HG02759 (cell line): ENCODE measurements around the gene MBNL2.
A peak's percentile ranks its signal among the peaks of the same experiment; 100 is the strongest.

ENCODE experiments used
- ATAC-seq: cut with Tn5 transposase; IDR thresholded peaks from one replicate; pipeline ENCODE4 v1.9.1; 2021; ENCODE audit warnings: mild to moderate bottlenecking, moderate library complexity; ENCODE audit not compliant: unreplicated experiment

The MBNL2 gene

GRCh38 chr13:97249796-97250495 is 27.8 kb downstream of the MBNL2 start:
- no peak for ATAC-seq

DNA sequence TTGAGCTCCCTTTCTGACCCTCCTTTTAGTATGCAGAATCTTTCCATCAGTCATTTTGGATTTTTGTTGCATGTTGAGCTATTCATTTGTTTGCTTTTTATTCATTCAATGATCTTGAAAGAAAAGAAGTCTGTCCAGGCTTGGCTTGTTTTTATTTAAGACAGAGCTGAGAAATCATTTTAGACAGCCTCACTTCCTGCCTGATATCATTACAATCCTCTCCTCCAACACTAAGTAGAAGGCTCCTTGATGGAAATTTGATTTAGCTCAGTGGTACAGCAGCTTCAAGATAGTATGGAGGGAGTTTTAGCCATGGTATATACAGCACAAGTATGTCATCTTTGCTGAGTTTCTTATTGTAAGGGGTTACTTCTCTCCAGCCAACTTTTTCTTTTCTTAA is 28.4 kb downstream of the MBNL2 start:
- no peak for ATAC-seq

- ATAC-seq = no peak
Observed at GRCh38 chr13:97252735-97253134, 30.6 kb downstream of the MBNL2 start.

GRCh38 chr13:97253581-97254293 is 31.6 kb downstream of the MBNL2 start:
- ATAC-seq = no peak

DNA sequence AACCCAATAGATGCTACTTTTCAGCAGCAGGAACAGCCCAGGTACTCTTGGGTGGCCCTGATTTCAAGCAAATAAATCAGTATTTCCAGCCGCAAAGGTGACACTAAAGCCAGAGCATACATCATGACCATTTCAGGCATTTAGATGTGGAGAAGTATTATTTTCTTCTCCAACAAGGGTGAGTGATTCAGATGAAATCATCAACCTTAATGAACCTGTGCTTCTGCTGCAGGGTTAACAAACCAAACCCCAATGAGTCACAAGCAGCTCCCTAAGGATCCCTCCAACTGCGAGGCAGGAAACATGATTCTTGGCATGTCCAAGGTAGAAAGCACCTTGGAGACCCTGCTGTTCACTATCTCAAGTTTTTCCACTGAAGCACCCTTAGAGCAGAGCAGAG is 32.7 kb downstream of the MBNL2 start:
- no peak for ATAC-seq

- ATAC-seq = no peak
Observed at GRCh38 chr13:97255515-97256021, 33.4 kb downstream of the MBNL2 start.

GRCh38 chr13:97256343-97256783 is 34.2 kb downstream of the MBNL2 start:
- ATAC-seq = no peak

GRCh38 chr13:97257228-97257755 is 35.2 kb downstream of the MBNL2 start:
- ATAC-seq = no peak

GRCh38 chr13:97257800-97258799 is 36.0 kb downstream of the MBNL2 start:
- ATAC-seq = peak; percentile 71

GRCh38 chr13:97258801-97259200 is 36.7 kb downstream of the MBNL2 start:
- no peak for ATAC-seq

GRCh38 chr13:97259410-97259797 is 37.3 kb downstream of the MBNL2 start:
- no peak for ATAC-seq

GRCh38 chr13:97259798-97260714 is 37.9 kb downstream of the MBNL2 start:
- no peak for ATAC-seq

DNA sequence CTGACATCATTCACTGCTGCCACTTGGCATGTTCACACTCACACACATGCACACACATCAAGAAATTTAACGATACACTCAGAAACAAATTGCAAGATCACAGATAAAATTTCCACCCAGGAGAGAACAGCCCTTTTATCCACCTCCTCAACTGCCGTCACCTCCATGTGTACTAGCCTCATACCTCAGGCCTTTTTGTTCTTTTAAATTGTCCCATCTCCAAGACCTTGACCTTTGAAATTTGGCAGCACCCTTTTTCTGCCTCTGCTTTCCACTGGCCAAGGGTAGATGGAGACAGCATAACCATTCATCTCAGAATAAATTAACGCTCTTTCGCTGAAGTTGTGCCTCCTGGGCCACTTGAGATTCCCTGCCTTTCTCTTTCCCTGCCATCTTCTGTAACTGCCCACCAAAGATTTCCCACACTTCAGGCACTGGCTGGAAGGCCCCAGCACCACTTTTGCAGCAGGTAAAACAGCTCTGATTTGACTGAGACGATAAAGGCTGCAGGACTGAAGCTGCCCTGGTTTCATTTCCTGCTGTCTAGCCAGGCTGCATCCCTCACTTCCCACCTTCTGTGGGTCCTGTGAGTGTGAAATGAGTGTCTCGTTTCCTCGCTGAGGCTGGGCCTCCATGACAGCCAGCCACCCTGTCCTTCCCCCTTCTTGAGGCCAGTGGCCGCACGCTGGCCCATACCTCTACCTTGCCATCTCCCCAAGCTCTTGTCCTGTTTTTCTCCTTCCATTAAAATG is 39.3 kb downstream of the MBNL2 start:
- peak; percentile 64 for ATAC-seq

- no peak for ATAC-seq
Observed at GRCh38 chr13:97262058-97262457, 39.9 kb downstream of the MBNL2 start.

DNA sequence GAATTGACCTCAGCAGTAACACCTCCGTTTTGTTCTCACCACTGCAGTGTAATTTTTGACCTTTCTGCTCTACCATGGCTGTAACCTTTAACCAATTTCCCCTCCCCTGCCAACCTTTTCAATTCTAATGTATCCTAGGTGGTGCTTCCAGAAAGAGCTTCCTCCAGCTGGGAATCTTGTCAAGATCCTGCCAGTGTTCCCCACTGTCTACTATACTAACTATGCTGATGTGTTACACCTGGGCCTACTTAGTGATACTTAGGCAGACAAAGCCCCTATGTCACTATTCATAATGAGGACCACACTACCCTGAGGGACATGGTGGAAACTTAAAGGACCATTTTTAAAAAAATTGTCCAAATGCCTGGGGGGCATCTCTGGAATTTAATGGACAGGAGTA is 41.0 kb downstream of the MBNL2 start:
- no peak for ATAC-seq

DNA sequence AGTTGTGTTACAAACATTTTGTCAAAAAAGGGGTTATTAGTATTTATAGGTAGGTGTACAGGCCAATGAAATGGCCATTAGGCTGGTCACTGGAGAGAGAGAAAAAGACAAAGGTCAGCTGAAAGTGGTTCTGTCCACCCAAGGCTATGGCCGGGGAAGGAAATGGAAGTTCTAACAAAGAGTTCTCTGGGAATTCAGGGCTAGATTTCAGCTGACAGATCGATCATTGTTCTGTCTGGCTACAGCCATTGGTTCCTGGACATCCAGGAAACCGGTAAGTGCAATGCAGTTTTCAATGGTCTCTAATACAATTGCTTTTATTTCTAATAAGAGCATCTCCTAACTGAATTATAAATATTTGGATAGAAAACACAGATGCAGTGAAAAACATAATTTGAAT is 42.5 kb downstream of the MBNL2 start:
- ATAC-seq = no peak

DNA sequence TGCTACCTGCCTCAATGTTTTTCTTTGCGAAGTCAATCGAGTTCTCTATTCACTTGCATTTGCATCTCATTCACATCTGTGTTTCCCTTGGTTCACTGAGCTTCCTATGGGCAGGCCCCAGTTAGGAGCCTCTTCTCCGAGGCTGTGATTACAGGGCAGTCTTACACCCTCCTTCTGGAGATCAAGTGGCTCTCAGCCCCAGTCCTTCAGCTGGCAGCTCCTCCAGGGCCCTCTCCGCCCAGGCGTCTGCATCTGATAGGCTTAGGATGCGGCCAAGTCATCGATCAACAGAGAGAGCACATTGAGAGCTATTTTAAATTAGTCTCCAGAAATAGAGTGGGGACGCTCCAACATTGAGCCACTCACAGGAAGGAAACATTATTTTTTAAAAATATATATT is 44.2 kb downstream of the MBNL2 start:
- no peak for ATAC-seq

DNA sequence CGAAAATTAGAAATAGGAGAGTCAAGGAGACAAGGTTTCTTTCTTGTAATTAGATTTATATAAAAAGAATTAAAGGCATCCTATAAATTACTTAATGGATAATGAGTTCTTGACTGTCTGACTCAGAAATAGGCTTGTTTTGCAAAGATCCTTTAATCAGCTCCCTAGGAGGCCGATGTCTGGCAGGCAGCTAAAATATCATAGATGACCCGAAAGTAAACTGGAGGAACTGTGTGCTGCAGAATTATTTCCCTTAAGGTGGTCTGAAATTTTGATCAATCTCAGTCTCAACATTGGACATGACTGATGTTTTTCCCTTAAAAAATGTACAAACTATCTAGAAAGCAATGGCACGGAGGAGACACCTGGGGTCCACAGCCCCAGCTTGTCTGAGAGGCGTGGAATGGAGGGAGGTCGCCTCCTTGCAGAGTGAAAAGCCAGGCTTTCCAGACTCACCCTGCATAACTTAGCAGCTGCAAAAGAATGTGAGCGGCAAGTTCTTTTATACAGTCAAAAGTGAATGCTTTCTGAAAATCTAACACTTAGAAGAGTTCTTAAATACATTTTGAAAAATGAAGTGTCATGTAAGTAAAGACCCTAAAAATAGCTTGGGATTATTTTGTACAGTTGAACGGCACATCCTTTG is 44.8 kb downstream of the MBNL2 start:
- ATAC-seq = no peak
